Neuronal stem cell (in vitro differentiated cells): ENCODE results near the gene RALGAPA2.

Source experiments
- DNase-seq: peaks from one replicate; pipeline ENCODE4 v3.0.0-alpha.2; 2013; ENCODE audit warnings: low spot score
- H2AFZ ChIP-seq: one replicate; pipeline ENCODE4 v1.6.1; 2013; ENCODE audit warnings: mild to moderate bottlenecking, low read length, inconsistent platforms
- H2AK5ac ChIP-seq: 2 replicates; pipeline ENCODE4 v1.6.1; 2013; ENCODE audit warnings: low read depth, mild to moderate bottlenecking, inconsistent platforms, low read length, moderate library complexity, mixed read lengths
- H2BK120ac ChIP-seq: 2 replicates; pipeline ENCODE4 v1.6.1; 2013; ENCODE audit warnings: low read depth, mild to moderate bottlenecking, inconsistent platforms, low read length, moderate library complexity, mixed read lengths
- H2BK12ac ChIP-seq: one replicate; pipeline ENCODE4 v1.6.1; 2013; ENCODE audit warnings: low read length, inconsistent platforms
- H2BK15ac ChIP-seq: 2 replicates; pipeline ENCODE4 v1.6.1; 2013; ENCODE audit warnings: mild to moderate bottlenecking, low read length, inconsistent platforms, mixed read lengths
- H2BK5ac ChIP-seq: one replicate; pipeline ENCODE4 v1.6.1; 2013; ENCODE audit warnings: inconsistent platforms, mild to moderate bottlenecking, low read length, moderate library complexity
- H3K14ac ChIP-seq: one replicate; pipeline ENCODE4 v1.6.1; 2013; ENCODE audit warnings: low read length, inconsistent platforms
- H3K18ac ChIP-seq: 2 replicates; pipeline ENCODE4 v1.6.1; 2013; ENCODE audit warnings: low read length, inconsistent platforms
- H3K23ac ChIP-seq: 2 replicates; pipeline ENCODE4 v1.6.1; 2013; ENCODE audit warnings: low read depth, mild to moderate bottlenecking, mixed read lengths, low read length, inconsistent platforms; ENCODE audit not compliant: poor library complexity
- H3K27ac ChIP-seq: replicated peaks from 3 replicates; pipeline ENCODE4 v1.5.1; 2013; ENCODE audit warnings: low read length, inconsistent platforms
- H3K27me3 ChIP-seq, 3 experiments: 2 replicates each; pipeline ENCODE4 v1.6.1; 2013; ENCODE audit warnings: low read length in 3 of 3, mild to moderate bottlenecking in 2 of 3, inconsistent platforms in 1 of 3, low read depth in 1 of 3, mixed read lengths in 1 of 3, moderate library complexity in 1 of 3; ENCODE audit not compliant: control insufficient read depth in 3 of 3, insufficient read depth in 3 of 3
- H3K36me3 ChIP-seq, 2 donors: replicated peaks in 1 of 2; 2 replicates each; pipeline ENCODE4 v1.6.1; 2013; ENCODE audit warnings: low read length in 2 of 2; ENCODE audit not compliant: control insufficient read depth in 2 of 2, insufficient read depth in 2 of 2
- H3K4ac ChIP-seq: 2 replicates; pipeline ENCODE4 v1.6.1; 2013; ENCODE audit warnings: inconsistent platforms, mild to moderate bottlenecking, low read length, moderate library complexity
- H3K4me1 ChIP-seq, 2 donors: 1 replicate in 1 of 2; 2 replicates in 1 of 2; pipeline ENCODE4 v1.6.1; 2013; ENCODE audit warnings: low read length in 2 of 2, low read depth in 1 of 2; ENCODE audit not compliant: control insufficient read depth in 2 of 2, insufficient read depth in 1 of 2
- H3K4me2 ChIP-seq: one replicate; pipeline ENCODE4 v1.6.1; 2013; ENCODE audit warnings: mild to moderate bottlenecking, low read length, inconsistent platforms; ENCODE audit not compliant: insufficient read depth, poor library complexity, severe bottlenecking
- H3K4me3 ChIP-seq, 2 donors: 2 replicates each; pipeline ENCODE4 v1.5.1; 2013; ENCODE audit warnings: low read length in 2 of 2, mild to moderate bottlenecking in 2 of 2, inconsistent platforms in 1 of 2, moderate library complexity in 1 of 2
- H3K79me1 ChIP-seq: one replicate; pipeline ENCODE4 v1.6.1; 2013; ENCODE audit warnings: low read depth, mild to moderate bottlenecking, inconsistent platforms, low read length, moderate library complexity
- H3K9ac ChIP-seq: one replicate; pipeline ENCODE4 v1.6.1; 2013; ENCODE audit warnings: mild to moderate bottlenecking, low read depth, low read length, inconsistent platforms; ENCODE audit not compliant: poor library complexity
- H3K9me3 ChIP-seq, 2 donors: replicated peaks in 1 of 2; 2 replicates each; pipeline versions ENCODE3 to v1.6.1; 2013; ENCODE audit warnings: low read length in 2 of 2, mild to moderate bottlenecking in 2 of 2, inconsistent platforms in 1 of 2, low read depth in 1 of 2, mixed read lengths in 1 of 2, moderate library complexity in 1 of 2; ENCODE audit not compliant: control insufficient read depth in 2 of 2, insufficient read depth in 1 of 2
- H4K8ac ChIP-seq: one replicate; pipeline ENCODE4 v1.6.1; 2013; ENCODE audit warnings: low read depth, mild to moderate bottlenecking, inconsistent platforms, low read length, moderate library complexity
- H4K91ac ChIP-seq: one replicate; pipeline ENCODE4 v1.6.1; 2013; ENCODE audit warnings: low read length, low read depth, mild to moderate bottlenecking, inconsistent platforms; ENCODE audit not compliant: poor library complexity
- WGBS, 2 donors: extraction: QIAGEN DNeasy Blood & Tissue Kit; methylation state at CpG; one replicate each; pipeline ENCODE4 v1.1.7; 2013; ENCODE audit warnings: missing lambda C conversion rate in 2 of 2, mixed read lengths in 1 of 2; ENCODE audit not compliant: insufficient read length in 2 of 2, insufficient replicate concordance in 1 of 2; ENCODE audit errors: extremely low coverage in 2 of 2; 5-methylcytosine and 5-hydroxymethylcytosine counted together

The RALGAPA2 gene

DNA sequence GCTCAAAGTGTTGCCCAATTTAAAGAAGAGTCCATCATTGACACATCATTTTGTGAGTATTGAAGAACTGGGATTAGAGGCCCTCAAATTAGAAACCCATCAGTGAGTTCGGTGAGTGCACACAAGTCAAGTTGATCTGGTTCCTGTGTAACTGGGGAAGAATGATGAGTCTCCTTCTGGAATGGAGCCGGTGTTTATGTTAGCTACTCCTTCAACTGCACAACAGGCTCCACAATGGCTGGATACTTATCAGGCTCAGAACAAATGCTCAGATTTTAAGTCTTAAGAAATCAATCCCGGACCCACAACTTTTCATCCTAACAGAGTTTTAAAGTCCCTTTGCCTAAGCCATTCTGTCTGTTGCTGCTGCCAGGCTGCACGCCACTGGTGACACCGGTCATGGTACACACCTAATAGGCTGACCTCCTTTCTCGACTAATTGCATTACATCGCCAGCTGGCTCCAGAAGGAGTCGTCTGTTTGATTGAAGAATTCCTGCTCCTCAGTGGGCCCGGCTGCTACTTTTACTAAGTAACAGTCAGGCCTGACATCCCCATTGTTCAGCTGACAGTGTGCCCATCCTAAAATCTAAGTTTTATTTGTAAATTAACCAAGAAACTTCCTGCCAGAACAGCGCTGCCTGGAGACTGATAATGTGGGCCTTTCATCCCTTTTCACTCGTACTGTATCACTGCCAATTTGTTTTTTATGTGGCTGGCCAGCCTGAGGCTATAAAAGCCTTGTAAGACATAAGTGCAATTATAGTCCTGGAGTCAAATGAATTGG lies 214.2 kb downstream of the RALGAPA2 start:
- H3K23ac ChIP-seq: no peak overlapping the region
- H3K4me1 ChIP-seq: peaks cover 9 to 15% of the 10 kb centered on the region in 2 donors
- peaks cover 0 to 4% of the 10 kb centered on the region in 2 donors for H3K9me3 ChIP-seq
- no peaks in the 10 kb centered on the region for H3K79me1 ChIP-seq
- H2BK12ac ChIP-seq: no peak overlapping the region
- no peak overlapping the region for H2BK120ac ChIP-seq
- H3K4me3 ChIP-seq: no peak overlapping the region
- peaks cover 5 to 38% of the 10 kb centered on the region in 2 donors for H3K36me3 ChIP-seq
- H2BK15ac ChIP-seq: no peak overlapping the region
- peak overlapping the region; percentile 20 for H3K27ac ChIP-seq
- no peak overlapping the region for H2BK5ac ChIP-seq
- no peak overlapping the region for H3K14ac ChIP-seq
- DNase-seq: peak; percentile 35
- no peak overlapping the region for H4K91ac ChIP-seq
- no CpG with 5 or more reads among the region's 11 CpGs for WGBS, 2 donors
- H4K8ac ChIP-seq: no peak overlapping the region
- H2AFZ ChIP-seq: peak overlapping the region; percentile 30
- no peak overlapping the region for H3K9ac ChIP-seq
- H3K4ac ChIP-seq: no peak overlapping the region
- H3K27me3 ChIP-seq: no peaks in the 10 kb centered on the region
- H2AK5ac ChIP-seq: no peak overlapping the region
- H3K18ac ChIP-seq: no peak overlapping the region
- no peak overlapping the region for H3K4me2 ChIP-seq

DNA sequence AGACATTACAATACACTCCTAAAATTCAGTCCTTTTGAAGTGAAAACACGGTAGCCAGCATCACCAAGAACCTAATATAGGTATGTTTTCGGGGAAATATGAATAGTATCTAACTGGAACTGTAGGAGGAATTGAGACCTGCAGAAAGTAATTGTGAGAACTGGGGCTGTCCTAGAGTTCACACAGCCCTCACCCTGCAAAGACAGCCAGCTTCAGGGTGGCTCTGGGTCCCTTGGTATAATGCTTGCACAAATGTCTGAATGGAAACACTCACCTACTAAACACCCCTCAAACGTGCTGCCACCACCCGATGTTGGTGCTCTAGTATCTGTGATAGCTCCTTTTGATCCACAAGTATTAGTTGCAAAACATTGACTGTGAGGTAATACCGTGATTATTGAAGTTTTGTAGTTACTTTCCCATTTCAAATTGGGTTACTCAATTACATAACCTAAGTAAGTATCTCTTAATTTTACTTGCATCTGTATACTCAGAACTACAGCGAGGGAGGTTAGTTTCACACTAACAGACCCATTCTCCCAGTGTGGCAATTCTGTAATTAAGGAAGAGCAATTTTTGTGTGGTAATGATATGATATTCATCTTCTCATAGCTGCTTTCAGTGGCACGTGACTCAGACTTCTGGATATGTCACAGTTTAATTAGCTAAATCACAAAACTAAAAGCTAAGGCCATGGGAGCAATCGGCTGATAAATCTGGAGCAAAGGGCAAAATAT lies 215.0 kb downstream of the RALGAPA2 start:
- Histone ChIP-seq H3K27ac (no peak overlapping the region), H4K91ac (no peak overlapping the region), H2AK5ac (no peak overlapping the region), H3K18ac (no peak overlapping the region), H3K4me3 (no peak overlapping the region), H2BK12ac (no peak overlapping the region), H2BK15ac (no peak overlapping the region), H3K9ac (no peak overlapping the region), H3K4me1 (peaks cover 9 to 23% of the 10 kb centered on the region in 2 donors), H2AFZ (no peak overlapping the region), H3K27me3 (no peaks in the 10 kb centered on the region), H3K9me3 (peaks cover 0 to 4% of the 10 kb centered on the region in 2 donors), H3K4ac (no peak overlapping the region), H3K23ac (no peak overlapping the region), H4K8ac (no peak overlapping the region), H3K79me1 (no peaks in the 10 kb centered on the region), H2BK5ac (no peak overlapping the region), H3K36me3 (peaks cover 2 to 29% of the 10 kb centered on the region in 2 donors), H3K4me2 (no peak overlapping the region), H3K14ac (no peak overlapping the region), H2BK120ac (no peak overlapping the region)
- no peak for DNase-seq
- no CpG with 5 or more reads among the region's 8 CpGs for WGBS, 2 donors

DNA sequence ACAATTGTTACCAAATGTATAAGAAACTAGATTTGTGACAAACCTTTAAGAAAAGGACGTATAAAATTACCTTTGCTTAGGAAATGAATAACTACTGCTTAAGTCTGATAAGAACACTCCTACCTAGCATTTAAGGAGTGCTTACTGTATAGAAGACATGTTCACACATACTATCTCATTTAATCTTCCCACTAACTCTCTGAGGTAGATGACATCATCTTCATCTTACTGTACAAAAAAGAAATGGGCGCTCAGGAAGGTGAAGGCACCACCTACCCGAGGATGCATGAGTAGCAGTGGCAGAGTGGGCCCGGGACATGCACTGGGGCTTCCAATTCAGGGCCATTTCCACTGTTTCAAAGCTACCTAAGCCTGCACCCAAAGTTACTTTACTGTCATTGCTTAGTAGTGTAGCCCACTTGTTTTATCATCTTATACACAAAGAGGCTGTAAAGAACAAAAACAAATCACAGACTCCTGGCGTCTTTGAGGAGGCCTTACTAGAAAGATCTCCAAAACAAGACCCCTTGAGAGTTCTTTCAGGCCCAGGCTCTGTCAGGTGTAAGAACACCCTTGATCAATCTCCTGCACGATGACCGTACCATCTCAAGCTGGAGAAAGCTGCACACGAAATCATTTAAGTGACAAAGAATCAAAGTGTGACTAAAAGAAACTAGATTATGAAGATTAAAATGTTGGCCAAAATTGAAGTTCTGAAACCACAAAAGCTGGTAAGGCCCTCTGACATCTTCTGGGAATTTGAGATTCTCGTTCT lies 216.5 kb downstream of the RALGAPA2 start:
- Histone ChIP-seq H2BK15ac (no peak overlapping the region), H3K4me3 (no peak overlapping the region), H3K4me1 (peaks cover 16 to 37% of the 10 kb centered on the region in 2 donors), H4K91ac (no peak overlapping the region), H3K23ac (no peak overlapping the region), H2AFZ (no peak overlapping the region), H3K79me1 (no peaks in the 10 kb centered on the region), H2AK5ac (no peak overlapping the region), H3K4ac (no peak overlapping the region), H3K9me3 (peaks cover 0 to 4% of the 10 kb centered on the region in 2 donors), H3K18ac (no peak overlapping the region), H3K27ac (no peak overlapping the region), H3K36me3 (peaks cover 0 to 15% of the 10 kb centered on the region in 2 donors), H4K8ac (no peak overlapping the region), H3K27me3 (no peaks in the 10 kb centered on the region), H3K4me2 (no peak overlapping the region), H2BK120ac (no peak overlapping the region), H3K9ac (no peak overlapping the region), H3K14ac (no peak overlapping the region), H2BK5ac (no peak overlapping the region), H2BK12ac (no peak overlapping the region)
- no CpG with 5 or more reads among the region's 9 CpGs for WGBS, 2 donors
- no peak for DNase-seq
